ENCODE results near the gene LYRM2.
A peak's percentile ranks its signal among the peaks of the same experiment; 100 is the strongest.

LYRM2 gene, protein sequence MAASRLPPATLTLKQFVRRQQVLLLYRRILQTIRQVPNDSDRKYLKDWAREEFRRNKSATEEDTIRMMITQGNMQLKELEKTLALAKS

DNA sequence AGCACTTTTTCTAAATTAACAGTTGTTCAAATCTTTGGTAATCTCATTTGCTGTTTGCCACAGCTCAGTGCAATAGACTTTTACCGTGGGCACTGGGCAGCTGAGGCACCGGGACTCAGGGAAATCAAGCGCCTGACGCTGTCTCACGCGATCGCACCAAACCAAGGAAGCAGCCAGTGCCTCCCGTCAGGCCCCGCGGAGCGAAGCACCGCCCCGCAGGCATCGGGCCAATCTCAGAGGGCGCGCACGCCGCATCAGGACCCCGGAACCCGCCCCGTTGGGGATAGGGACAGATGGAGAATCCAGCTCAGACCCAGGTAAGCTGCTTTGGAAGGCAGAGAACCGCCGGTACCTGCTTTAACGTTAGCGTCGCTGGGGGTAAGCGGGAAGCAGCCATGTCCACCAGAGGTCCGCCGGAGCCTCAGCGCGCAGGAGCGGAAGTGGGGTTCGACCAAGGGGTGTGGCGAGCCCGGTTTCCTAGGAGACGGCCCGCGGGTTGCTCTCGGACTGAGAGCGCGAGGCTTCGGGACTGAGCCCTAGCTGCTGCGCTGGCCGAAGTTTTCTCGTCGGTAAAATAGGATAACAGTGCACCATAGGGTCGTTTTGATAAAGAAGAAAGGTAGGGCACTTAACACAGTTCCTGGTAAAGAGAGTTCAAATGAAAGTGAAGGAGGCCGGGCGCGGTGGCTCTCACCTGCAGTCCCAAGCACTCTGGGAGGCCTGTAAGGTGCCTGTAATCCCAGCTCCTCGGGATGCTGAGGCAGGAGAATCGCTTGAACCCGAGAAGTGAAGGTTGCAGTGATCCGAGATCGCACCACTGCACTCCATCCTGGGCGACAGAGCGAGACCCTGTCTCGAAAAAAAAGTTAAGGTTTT is at the start of gene LYRM2:
Gene LYRM2, minus strand, starts transcription at position 428 of the 876 bp plus-strand sequence. Its CDS starts 31 bp downstream, at position 397.
- DNase-seq (ENCODE audit: low spot score), result peak; percentile 77

DNA sequence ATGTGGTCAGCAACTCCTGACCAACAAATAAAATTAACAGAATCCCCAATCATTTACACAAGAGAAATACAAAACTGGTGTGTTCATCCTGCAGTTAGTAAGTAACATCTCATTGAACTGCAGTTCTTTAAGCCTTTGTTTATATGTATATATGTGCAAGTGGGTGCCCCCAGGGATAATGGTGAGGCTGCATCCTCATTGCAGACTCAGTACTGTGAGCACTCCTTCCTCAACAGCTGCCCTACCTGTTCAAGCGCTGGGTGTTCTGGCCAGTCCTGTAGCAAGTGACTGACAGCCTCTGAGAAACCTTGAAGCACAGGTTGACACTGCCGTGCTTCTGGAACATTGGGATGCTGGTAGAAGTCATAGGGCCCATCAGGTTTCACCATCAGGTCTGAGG is 49.8 kb upstream of the LYRM2 start:
- no peak for DNase-seq (ENCODE audit: low spot score)

DNA sequence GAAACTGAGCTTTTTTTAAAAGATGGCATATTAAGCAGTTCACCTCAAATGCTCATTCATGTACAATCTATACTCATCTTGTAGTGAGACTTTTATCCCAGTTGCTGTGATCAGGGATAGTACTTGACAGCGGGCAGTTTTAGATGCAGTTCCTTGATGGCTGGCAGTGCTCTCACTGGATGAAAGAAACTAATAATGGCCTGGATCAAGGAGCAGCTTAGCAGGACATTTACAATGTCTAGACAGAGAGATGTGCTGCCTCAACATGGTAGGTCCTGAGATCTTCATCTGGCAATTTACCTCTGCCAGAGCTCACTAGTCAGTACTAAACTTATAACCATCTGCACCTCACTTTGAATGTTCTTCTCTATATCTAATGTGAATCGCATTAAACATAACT is 46.8 kb upstream of the LYRM2 start:
- DNase-seq (ENCODE audit: low spot score), result no peak

DNA sequence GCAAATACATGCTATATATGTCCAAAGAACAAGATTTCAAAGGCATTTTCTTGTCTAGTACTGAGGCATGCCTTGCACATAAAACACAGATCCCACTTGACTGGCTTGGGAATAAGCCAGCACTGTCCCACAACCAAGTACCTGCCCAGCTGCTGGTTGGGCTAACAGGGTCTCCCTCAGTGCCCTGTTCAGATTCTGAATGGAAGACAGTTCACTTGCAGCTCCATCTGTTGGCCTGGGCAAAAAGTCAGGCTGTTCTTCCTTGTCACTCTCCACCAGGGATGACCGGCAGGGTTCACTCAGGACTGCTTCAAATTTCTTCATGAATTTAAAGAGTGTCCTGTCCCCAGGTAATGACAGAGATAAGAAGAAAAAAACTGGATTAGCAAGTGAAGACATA is 44.4 kb upstream of the LYRM2 start:
- no peak for DNase-seq (ENCODE audit: low spot score)

DNA sequence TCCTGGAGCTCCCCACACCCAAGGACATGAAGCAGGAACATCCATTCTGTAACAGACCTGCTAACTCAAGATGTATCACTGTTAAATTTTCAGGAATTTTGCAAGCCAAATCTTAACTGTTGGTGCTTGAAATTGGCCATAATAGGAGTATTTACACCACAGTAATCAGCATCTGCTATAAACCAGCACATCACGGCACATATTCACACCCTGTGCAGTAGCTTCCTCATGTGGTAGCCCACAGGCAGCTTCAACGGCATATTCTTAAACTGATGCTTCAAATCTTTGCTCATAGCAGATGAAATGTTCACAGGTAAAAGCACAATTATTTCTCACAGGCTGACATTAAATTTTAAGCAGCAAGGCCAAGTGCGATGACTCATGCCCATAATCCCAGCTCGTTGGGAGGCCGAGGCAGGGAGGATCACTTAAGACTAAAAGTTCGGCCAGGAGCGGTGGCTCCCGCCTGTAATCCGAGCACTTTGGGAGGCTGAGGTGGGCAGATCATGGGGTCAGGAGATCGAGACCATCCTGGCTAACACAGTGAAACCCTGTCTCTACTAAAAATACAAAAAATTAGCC is 43.5 kb upstream of the LYRM2 start:
- no peak for DNase-seq (ENCODE audit: low spot score)

DNA sequence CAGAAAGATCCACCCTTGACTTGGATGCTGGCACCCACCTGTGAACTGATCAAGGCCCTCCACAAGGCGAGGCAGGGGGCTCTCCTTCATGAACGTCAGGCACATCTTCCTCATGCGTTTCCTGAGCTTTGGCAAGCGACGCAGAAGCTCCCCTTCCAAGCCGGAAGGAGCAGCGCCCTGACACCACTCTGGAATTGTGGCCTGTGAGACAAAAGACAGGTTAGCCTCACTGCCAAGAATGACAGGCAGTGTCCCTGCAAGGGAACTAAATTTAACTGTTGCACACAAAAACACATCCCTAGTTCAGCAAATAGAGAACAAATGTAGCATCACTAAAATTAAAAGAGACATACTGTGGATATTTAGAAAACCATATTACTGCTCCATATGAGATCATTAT is 42.0 kb upstream of the LYRM2 start:
- DNase-seq (ENCODE audit: low spot score), result no peak

DNA sequence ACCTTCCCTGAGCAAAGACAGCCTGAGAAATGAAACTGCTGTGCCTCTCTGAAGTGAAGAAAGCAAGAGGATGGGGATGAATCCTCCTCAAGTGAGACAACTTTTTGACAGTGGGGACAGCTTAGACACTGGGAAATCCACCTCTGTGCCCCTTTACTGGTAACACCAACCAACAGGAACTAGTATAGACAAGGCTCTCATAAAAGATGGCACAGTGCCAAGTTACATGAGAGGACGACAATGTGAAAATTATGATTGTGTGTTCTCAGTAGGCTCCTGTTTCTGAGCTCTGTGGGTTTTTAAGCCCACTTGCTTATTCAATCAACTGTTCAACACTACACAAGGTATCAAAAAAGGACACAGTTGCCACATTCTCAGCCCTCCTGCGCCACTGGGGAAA is 41.6 kb upstream of the LYRM2 start:
- no peak for DNase-seq (ENCODE audit: low spot score)

DNA sequence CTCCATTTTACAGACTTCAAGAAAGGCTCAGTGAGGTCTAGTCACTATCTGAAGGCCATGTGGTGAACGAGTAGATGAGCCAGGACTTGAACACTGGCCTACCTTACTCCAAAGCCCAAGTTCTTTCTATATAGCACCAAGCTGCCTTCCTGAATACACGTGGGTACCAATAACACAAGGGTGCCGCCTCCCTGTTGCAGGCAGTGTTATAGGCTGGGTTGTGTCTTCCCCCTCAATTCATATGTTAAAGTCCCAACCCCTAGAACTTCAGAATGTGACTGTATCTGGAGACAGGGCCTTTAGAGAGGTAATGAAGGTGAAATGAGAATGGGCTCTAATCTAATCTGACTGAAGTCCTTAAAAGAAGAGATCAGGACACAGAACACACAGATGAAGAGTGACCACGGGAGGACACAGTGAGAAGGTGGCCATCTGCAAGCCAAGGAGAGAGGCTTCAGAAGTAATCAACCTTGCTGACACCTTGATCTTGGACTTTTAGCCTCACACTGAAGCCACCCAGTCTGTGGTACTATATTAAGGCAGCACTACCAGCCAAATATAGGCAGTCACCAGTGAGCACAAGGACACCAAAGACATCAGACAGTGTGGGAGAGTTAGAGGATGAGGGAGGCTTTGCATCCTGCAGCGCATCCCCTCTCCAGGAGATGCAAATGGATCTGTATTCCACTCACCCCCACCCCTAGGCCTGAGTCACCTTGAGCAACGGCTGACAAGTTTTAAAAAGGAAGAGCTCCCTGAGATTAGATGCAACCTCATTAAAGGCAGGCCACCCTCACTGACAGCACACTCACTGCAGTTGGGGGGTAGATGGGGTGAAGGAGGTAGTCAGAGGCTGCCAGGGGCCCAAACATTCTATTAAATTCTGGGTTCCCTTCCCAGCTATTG is 40.9 kb upstream of the LYRM2 start:
- DNase-seq (ENCODE audit: low spot score), result no peak

DNA sequence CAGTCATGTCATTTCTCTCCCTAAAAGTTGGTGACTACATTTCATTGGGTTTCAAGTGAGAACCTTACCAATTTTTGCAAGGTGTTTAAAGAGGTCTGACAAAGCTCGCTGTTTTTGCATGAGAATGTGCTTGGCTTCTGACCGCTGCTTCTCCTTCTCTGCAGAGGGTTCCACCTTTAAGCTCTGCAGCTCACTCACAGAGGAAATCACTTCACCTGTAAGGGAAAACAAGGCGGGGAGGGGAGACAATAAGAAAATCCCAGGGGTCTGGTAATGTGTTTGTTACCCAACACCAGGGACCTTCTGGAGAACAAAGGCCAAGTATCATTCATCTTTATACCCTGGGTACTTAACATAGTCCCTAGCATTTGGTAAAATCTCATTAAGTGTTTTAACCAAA is 40.0 kb upstream of the LYRM2 start:
- DNase-seq (ENCODE audit: low spot score), result no peak

DNA sequence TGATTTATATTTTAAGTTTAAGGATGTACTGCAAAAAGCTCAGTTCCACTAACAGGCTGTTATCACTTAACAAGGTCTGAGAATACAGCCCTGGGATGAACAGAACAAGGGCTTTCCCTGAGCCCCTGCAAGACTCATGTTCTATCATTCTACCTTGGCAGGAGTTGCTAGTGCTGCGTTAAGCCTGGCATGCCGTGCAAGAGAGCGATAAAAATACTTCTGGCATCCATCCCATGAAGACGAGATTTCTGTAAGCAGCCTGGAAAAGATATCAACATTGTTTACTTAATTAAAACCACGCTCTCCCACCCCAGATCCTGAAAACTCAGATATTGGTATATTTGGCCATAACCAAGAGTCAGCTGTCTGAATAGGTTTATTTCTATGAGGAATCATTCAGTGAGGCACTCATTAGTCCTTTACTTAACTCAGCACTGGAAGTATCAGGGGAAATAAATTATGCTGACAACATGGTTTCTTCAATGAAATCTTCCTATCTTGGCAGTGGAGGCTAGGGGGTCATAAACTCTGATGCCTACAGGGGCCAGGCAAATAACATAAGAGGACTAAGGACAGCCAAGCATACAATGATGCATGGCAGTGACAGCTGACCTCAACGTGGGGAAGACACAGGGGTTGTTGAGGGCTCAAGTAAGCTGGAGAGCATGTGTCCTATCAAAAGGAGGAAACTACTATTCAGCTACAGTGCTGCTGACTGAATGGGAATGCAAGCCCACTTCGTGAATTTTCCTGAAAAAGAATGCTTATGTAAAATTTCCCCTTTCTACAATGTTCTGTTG is 37.6 kb upstream of the LYRM2 start:
- DNase-seq (ENCODE audit: low spot score), result no peak

DNA sequence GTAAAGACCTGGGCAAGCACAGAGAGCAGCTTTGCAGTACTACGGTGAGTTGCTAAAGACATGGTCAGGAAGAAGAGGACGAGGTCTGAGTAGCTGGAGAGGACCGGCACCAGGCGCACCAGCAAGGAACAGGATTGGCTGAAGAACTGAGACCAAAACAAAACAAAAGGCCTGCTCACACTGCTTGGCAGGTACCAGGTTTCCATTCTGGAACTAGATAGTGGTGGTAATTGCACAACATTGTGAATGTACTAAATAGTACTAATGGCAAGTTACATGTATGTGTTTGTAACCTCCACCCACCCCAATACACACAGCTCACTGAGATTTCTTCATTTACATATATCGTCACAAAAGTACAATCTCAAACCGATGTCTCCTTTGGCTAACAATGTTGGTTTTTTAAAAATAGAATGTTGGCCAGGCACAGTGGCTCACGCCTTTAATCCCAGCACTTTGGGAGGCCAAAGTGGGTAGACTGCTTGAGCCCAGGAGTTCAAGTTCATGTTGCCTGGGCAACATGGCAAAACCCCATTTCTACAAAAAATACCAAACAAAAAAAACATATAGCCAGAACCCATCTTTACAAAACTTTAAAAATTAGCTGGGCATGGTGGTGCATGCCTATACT is 32.5 kb upstream of the LYRM2 start:
- no peak for DNase-seq (ENCODE audit: low spot score)

DNA sequence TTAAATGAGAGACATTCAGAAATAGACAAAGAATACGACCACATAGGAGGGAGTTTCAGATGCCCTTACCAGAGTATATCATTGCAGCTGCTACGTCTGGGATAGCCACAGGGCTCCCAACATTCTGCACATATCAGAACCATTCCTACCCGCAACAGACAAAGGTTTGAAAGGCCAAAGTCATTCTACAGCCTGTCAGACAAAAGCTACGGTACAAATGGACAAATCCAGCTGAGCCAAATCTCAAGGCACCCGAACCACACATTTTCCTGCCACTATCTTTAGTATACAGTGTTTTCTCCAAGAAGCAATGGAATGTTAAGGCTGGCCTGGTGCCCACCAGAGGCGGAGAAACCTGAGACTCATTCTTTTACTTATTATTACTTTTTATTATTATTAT is 30.5 kb upstream of the LYRM2 start:
- DNase-seq (ENCODE audit: low spot score), result no peak

DNA sequence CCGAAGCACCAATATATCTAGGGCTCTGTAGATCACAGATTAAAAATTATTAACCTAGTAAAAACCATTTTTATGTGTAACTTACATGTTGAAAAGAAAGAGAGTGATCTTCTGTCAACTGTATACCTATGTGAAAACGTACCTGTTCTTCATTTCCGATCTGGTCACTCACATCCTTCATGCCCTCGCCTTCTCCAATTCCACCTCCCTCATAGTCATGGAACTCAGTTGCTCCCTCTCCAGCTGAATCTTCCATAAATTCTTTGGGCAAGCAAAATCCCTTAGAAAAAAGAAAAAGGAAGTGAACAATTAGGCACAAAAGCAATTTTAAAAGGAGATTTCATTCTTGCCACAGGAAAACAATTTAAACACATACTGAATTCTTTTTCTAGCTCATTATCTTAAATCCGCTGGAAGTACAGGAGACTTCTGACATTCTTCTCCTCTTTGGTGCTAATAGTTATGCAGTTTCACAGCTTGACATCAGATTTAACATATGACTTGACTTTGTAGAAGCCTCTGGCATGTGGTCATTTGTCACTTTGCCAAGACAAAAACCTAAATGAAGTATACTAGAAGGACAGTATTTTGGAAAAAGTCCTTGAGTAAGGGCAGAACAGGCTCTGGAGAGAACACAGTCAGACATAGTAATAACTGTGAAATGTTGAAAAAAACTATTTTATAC is 29.5 kb upstream of the LYRM2 start:
- no peak for DNase-seq (ENCODE audit: low spot score)

DNA sequence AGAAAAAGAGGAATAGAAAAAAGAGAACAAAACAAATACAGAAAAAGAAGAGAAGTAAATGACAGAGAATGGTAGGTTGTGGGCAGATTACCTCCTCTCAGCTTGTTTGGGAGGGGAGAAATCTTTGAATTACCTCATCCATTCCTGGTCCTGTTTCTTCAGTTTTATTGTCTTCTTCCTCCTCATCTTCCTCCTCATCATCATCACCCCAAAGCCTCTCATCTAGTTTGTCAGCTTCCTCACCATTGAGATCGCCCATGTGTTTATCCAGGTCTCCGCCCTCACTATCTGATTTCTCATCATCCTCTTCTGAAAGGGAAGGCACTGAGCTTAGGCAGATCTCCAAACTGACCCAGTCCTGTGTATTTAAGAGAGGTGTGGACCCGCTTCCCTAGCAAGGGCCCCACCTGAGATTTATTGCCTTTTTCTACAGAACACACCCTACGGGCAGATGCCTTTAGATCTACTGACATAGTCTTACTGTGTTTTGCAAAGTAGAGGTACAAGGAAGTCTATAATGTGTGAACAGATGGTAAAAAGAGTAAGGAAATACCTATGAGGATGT is 24.2 kb upstream of the LYRM2 start:
- no peak for DNase-seq (ENCODE audit: low spot score)

DNA sequence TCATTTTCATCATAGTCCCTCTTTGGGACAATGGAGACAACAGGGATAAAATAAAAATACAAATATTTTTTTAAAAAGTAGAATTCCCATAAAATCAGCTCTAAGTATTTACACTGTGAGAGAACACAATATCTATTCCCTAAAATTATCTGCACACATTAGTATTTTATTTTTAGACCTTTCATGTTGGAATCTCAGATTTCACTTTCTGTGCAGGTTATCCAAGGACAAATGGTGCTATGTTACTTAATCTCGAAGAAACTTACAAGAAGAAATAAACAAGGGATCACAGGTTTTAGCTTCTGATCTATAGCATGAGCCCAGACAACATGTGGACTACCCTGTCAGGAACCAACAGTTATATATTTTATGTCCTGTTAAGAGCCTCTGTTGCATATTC is 23.0 kb upstream of the LYRM2 start:
- DNase-seq (ENCODE audit: low spot score), result no peak

DNA sequence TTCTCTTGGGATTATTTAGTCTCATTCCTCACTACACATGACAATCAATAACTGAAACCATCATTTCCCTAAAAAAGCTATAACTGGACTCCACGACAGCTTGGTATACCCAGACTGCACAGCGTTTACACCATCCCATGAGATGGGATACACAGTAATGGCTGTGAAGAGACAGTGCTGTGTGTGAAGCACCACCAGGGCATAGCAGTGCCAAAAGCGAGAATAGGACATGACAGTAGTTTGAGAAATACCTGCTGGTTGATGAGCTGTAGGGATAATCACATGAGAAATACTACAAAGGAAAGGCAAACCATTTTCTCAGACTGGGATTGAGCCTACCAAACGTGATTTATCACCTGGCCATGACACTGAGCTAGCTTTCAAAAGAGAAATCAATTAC is 22.4 kb upstream of the LYRM2 start:
- DNase-seq (ENCODE audit: low spot score), result no peak

DNA sequence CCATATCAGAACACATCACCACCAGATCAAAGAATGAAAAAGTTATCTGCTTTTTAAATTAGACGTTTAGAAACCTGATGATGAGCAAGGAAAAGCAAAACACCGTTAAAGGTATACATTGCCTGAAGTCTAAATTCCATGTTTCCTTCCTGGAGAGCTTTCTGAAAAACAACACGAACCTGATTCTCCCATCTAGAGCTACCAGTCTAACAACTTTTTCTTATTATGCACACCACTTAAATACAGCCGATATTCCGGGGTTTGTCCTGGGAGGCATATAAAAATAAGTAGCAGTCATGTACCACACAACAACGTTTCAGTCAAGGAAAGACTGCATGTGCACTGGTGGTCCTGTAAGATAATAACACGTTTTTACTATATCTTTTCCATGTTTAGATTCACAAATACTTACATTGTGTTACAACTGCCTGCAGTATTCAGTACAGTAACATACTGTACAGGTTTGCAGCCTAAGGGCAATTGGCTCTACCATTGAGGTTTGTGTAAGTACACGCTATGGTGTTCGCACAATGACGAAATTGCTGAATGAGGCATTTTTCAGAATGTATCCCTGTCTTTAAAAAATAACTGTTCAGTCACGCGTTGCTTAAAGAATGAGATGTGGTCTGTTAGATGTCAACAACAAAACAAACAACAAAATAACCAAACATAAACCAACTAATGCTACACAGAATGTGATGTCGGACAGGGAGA is 19.1 kb upstream of the LYRM2 start:
- DNase-seq (ENCODE audit: low spot score), result no peak

DNA sequence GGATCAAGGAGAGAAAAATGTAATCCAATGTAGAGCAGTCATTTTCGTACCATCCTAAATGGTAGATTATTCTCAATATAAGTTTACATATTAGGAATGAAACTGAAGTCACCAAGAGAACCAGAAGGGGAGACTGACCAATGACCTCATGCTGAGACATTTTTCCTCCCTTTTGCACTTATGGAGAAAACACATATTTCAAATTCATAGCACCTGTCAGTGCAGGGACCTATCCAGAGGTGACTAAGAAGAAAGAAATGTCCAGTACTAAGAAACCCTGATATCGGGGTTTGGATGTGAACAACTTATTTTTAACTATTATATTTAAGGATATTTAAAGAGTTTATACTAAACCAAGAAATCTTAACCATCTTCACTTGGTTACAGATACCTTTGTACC is 16.6 kb upstream of the LYRM2 start:
- no peak for DNase-seq (ENCODE audit: low spot score)

DNA sequence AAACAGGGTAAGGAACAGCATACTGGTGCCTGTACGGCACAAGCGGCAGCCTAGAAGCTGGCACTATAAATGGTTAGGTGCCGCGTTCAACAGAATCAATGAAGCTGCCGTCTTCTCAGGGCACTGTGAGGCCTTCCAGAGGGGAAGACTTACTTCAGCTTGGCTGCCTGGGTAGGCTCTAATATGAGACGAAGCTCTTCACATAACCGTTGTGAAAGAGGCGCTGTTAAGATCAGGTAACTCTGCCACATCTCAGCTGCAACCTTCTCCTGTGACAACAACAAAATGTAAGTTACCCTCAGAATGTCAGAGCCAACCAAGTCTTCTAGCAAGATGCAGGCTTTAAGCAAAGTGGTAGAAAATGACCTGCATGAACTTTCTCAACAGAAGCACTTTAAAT is 12.0 kb upstream of the LYRM2 start:
- DNase-seq (ENCODE audit: low spot score), result no peak

DNA sequence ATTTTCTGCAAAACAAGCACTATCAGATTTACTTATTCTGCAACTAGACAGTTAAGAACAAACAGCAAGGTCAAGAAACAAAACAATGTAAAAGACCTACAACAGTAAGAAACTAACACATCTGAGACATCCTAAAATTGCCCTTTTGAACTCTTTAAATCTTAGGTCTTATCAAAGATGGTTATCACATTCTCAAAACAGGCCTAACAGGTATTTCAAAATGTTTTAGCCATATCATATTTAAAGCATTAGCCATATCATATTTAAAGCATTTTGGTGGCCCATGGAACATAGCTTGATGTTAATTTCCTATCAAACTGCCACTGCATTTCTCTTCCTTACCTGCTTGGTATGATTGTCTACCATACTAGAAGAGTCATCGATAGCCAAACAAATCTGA is 11.1 kb upstream of the LYRM2 start:
- DNase-seq (ENCODE audit: low spot score), result no peak
